HepG2 (cell line): ENCODE results near the gene MT1M. TPM values are rescaled to one million over a fixed set of nuclear protein-coding genes. Genes with fewer than 3 reads are reported as not detected.

ENCODE experiments used
- ATAC-seq: fragments of 200-7000 bp; cut with Tn5 transposase; 3 replicates; pipeline ENCODE4 v1.9.1; 2020; ENCODE audit warnings: mild to moderate bottlenecking, moderate library complexity
- BruUV-seq: library from RNA; stranded (reverse); fragments of 400-500 nt; replicated peaks from 2 replicates; lab custom pipeline; 2021; lab: Mats Ljungman, UMichigan
- CTCF ChIA-PET: fragments of 300-600 bp; formaldehyde crosslinking; extraction: SDS; loops from one replicate; lab custom pipeline; 2021; ENCODE audit warnings: low total read pairs, inconsistent platforms, low intra/inter-chr PET ratio; lab: Yijun Ruan, JAX
- POLR2A ChIA-PET: fragments of 350-600 bp; sonication (Branson Sonifier 250); formaldehyde crosslinking; loops from one replicate; lab custom pipeline; 2020; ENCODE audit warnings: antibody characterized with exemption, inconsistent platforms; lab: Yijun Ruan, JAX
- DNase-seq: peaks from one replicate; pipeline ENCODE4 v3.0.0-alpha.2; 2015; ENCODE audit warnings: low spot score
- FAIRE-seq: peaks from 3 replicates; lab custom pipeline; 2011; peaks lifted over from hg19 to GRCh38; lab: Jason Lieb, UNC
- H2AFZ ChIP-seq: one replicate; pipeline ENCODE4 v1.6.1; 2011; ENCODE audit warnings: low read length, inconsistent platforms
- H3K27ac ChIP-seq: fragments of 300-600 bp; 3 replicates; pipeline ENCODE4 v1.8.0; 2011; ENCODE audit warnings: mixed run types, mild to moderate bottlenecking, mixed read lengths, low read length, inconsistent platforms; ENCODE audit not compliant: insufficient read depth; ENCODE audit errors: extremely low read length
- H3K27me3 ChIP-seq, 2 experiments: fragments of 200-600 bp in 1 of 2; 2 replicates in 1 of 2; 3 replicates in 1 of 2; pipeline versions ENCODE4 v1.6.0 to v1.8.0; 2011; ENCODE audit warnings: low read length in 2 of 2, mild to moderate bottlenecking in 2 of 2, moderate library complexity in 2 of 2, inconsistent platforms in 1 of 2; ENCODE audit not compliant: insufficient read depth in 2 of 2, control insufficient read depth in 1 of 2
- H3K36me3 ChIP-seq, 2 experiments: fragments of 200-600 bp in 1 of 2; replicated peaks in 1 of 2; 2 replicates in 1 of 2; 3 replicates in 1 of 2; pipeline versions ENCODE4 v1.5.1 to v1.8.0; 2011; ENCODE audit warnings: low read length in 2 of 2, inconsistent platforms in 1 of 2; ENCODE audit not compliant: insufficient read depth in 2 of 2, control insufficient read depth in 1 of 2
- H3K4me1 ChIP-seq: 2 replicates; pipeline ENCODE4 v1.5.1; 2012; ENCODE audit warnings: low read length, inconsistent platforms; ENCODE audit not compliant: insufficient read depth
- H3K4me2 ChIP-seq: 2 replicates; pipeline ENCODE4 v1.6.0; 2011; ENCODE audit warnings: low read depth, low read length, inconsistent platforms
- H3K4me3 ChIP-seq, 3 experiments: fragments of 200-600 bp in 1 of 3; sonication (generic), shearing (Covaris generic) in 1 of 3; replicated peaks in 1 of 3; 2 replicates each; pipeline ENCODE4 v1.5.1; 2011 to 2016; ENCODE audit warnings: low read length in 3 of 3, inconsistent platforms in 2 of 3, low read depth in 2 of 3, mild to moderate bottlenecking in 2 of 3, control low read depth in 1 of 3, mixed read lengths in 1 of 3; ENCODE audit not compliant: insufficient read depth in 1 of 3
- H3K79me2 ChIP-seq: one replicate; pipeline ENCODE4 v1.6.1; 2011; ENCODE audit warnings: low read length, inconsistent platforms; ENCODE audit not compliant: insufficient read depth
- H3K9ac ChIP-seq: 2 replicates; pipeline ENCODE4 v1.6.0; 2011; ENCODE audit warnings: mild to moderate bottlenecking, low read depth, low read length, inconsistent platforms; ENCODE audit not compliant: insufficient read depth
- H3K9me3 ChIP-seq: 2 replicates; pipeline ENCODE4 v1.5.1; 2012; ENCODE audit warnings: mild to moderate bottlenecking, low read length
- H4K20me1 ChIP-seq: 2 replicates; pipeline ENCODE4 v1.6.0; 2011; ENCODE audit warnings: inconsistent platforms, mild to moderate bottlenecking, low read length, moderate library complexity; ENCODE audit not compliant: insufficient read depth
- CCDC6 ChIP-seq: sonication (generic); formaldehyde crosslinking; IDR thresholded peaks from 2 replicates; pipeline ENCODE4 v1.8.1; 2022; ENCODE audit warnings: mild to moderate bottlenecking, missing genetic modification reagents, moderate library complexity
- HMG20B ChIP-seq: conservative IDR thresholded peaks from 2 replicates; pipeline ENCODE4 v1.6.1; 2016; ENCODE audit warnings: missing genetic modification reagents, missing compliant biosample characterization
- NR3C1 ChIP-seq: sonication (generic); formaldehyde crosslinking; IDR thresholded peaks from 2 replicates; pipeline ENCODE4 v1.4.0; 2020; ENCODE audit warnings: missing genetic modification reagents
- RAD51 ChIP-seq: fragments of 450-650 bp; IDR thresholded peaks from 2 replicates; pipeline ENCODE4 v1.6.1; 2016; ENCODE audit warnings: borderline replicate concordance
- RXRA ChIP-seq: sonication (generic); formaldehyde crosslinking; IDR thresholded peaks from 2 replicates; pipeline ENCODE4 v1.5.1; 2020; ENCODE audit warnings: missing genetic modification reagents
- SNAI1 ChIP-seq: sonication (generic); formaldehyde crosslinking; IDR thresholded peaks from 2 replicates; pipeline ENCODE4 v1.5.0; 2020; ENCODE audit warnings: mild to moderate bottlenecking, missing genetic modification reagents, borderline replicate concordance
- TCF12 ChIP-seq, 2 experiments: fragments of 450-650 bp in 1 of 2; sonication (generic) in 1 of 2; formaldehyde crosslinking in 1 of 2; IDR thresholded peaks; 2 replicates each; pipeline versions ENCODE4 v1.6.1 to v1.8.0; 2017 to 2022; ENCODE audit warnings: antibody characterized with exemption in 1 of 2, mild to moderate bottlenecking in 1 of 2, missing genetic modification reagents in 1 of 2, moderate library complexity in 1 of 2
- ZBTB4 ChIP-seq: sonication (generic); formaldehyde crosslinking; IDR thresholded peaks from 2 replicates; pipeline ENCODE4 v1.4.0; 2020; ENCODE audit warnings: missing genetic modification reagents, mild to moderate bottlenecking, borderline replicate concordance
- ZNF569 ChIP-seq: sonication (generic); formaldehyde crosslinking; IDR thresholded peaks from 2 replicates; pipeline ENCODE4 v1.5.0; 2020; ENCODE audit warnings: mild to moderate bottlenecking, missing genetic modification reagents, moderate library complexity, borderline replicate concordance
- ZNF720 ChIP-seq: sonication (generic); formaldehyde crosslinking; IDR thresholded peaks from 2 replicates; pipeline ENCODE4 v1.4.0; 2020; ENCODE audit warnings: missing genetic modification reagents
- ZNF768 ChIP-seq: sonication (generic); formaldehyde crosslinking; IDR thresholded peaks from 2 replicates; pipeline ENCODE4 v1.4.0; 2020; ENCODE audit warnings: missing genetic modification reagents
- WGBS: methylation state at CpG from one replicate; pipeline ENCODE4 v1.1.6; 2017; ENCODE audit warnings: low lambda C conversion rate; 5-methylcytosine and 5-hydroxymethylcytosine counted together
- in situ Hi-C: cut with HindIII; loops from 2 replicates; pipeline ENCODE4 v1.10.0; 2017; ENCODE audit warnings: low pct_unique_long_range_greater_than_20kb; ENCODE audit not compliant: extremely low pct_ligation_motif_present
- intact Hi-C: fragments of 100-400 bp; cut with micrococcal nuclease; formaldehyde crosslinking; loops from one replicate; pipeline ENCODE4 v1.10.0; 2022; ENCODE audit not compliant: unreplicated experiment
- polyA plus RNA-seq, 8 experiments: library from polyadenylated mRNA; depleted of rRNA in 3 of 8; stranded (reverse) in 7 of 8; unstranded in 1 of 8; fragments of >200 nt; fragmentation: Illumina TruSeq in 4 of 8; extraction: Trizol in 4 of 8; gene quantifications; 2 replicates each; pipeline versions ENCODE4 v1.2.1 to v1.2.3, GENCODE V29; 2011 to 2016; ENCODE audit warnings: low read depth in 4 of 8, missing spikeins in 1 of 8, mixed read lengths in 1 of 8; ENCODE audit not compliant: insufficient read depth in 1 of 8
- total RNA-seq, 5 experiments: library from RNA; depleted of rRNA; stranded (reverse); fragments of >200 nt; fragmentation: Illumina TruSeq; extraction: Trizol; gene quantifications; 2 replicates each; pipeline ENCODE4 v1.2.3, GENCODE V29; 2016; ENCODE audit warnings: low read depth in 1 of 5
- TF ChIP-seq, protein P1 (sequence below): sonication (generic); formaldehyde crosslinking; IDR thresholded peaks from 2 replicates; pipeline ENCODE4 v1.8.0; 2022; ENCODE audit warnings: missing genetic modification reagents, mild to moderate bottlenecking, moderate library complexity, borderline replicate concordance

Gene MT1M
- total and polyA plus RNA-seq, 2 of the 13 experiments (the other 11 are each of a cell fraction or from before 2014, with no cell fraction given): 4.6 TPM; not detected in 1

DNA sequence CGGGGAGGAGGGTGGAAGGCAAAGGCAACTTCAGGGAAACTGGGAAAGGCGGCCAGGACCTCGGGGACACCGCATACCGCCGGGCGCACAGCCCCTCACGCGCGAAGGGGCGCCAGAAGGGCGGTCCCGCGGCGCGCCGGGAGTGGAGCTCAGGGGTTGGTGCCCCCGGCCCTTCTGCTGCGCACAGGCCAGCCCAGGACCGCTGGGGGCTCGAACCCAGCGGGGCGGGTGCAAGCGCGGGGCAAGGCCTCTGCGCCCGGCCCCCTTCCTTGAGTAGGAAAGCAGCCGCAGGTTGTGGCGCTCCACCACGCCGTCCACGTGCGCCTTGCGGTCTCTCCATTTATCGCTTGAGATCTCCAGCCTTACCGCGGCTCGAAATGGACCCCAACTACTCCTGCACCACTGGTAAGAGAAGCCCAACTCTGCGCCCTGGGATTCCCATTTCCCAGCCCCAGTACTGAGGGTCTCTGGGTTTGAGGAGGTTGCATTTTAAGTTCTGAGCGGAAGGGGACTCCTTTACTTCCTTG, 3.0 kb downstream of the MT1M start (continued):
- TF ChIP-seq ZBTB4 (no peak), RAD51 (no peak)

DNA sequence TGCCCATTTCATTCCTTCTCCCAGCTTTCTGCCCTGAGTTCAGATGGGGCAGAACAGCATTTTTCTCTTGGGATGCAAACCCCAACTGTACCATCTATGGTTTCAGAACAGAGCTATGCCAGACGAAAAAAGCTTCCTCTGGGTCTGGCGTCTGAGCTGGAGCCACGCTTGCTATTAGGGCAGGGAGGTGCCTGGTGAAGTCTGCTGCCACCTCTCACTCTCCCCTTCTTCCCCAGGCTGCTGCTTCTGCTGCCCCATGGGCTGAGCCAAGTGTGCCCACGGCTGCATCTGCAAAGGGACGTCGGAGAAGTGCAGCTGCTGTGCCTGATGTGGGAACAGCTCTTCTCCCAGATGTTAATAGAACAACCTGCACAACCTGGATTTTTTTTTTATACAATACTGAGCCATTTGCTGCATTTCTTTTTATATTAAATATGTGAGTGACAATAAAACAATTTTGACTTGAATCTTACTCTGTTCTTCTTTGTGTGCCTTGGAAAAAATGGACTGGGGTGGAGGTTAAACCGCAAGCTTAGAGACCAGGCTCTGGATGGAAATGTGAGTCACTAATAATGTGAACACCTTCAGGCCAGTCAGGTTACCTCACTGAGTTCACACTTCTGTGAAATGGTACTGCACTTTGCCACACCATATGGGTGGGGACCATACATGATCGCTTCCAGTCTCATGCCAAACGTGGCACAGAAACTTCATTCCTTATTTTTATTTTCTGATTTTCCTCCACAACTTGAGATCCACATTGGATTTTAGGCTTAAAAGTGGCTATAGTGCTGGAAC, 4.4 kb downstream of the MT1M start:
- POLR2A ChIA-PET: no interaction called here
- peaks cover 36% of the 10 kb centered on the region for H3K4me1 ChIP-seq
- DNase-seq (no peak), ATAC-seq (no peak), FAIRE-seq (no peak)
- H3K9ac ChIP-seq: no peak overlapping the region
- no peaks in the 10 kb centered on the region for H3K9me3 ChIP-seq
- CTCF ChIA-PET: no interaction called here
- TF ChIP-seq HMG20B (no peak), ZNF569 (no peak), CCDC6 (CRISPR knock-in tag) (no peak), SNAI1 (CRISPR knock-in tag) (no peak), ZNF768 (CRISPR knock-in tag) (no peak), TCF12 (IDR thresholded peaks at IDR 0.05) (no peak), TCF12 (CRISPR knock-in tag; IDR thresholded peaks at IDR 0.05) (no peak), NR3C1 (CRISPR knock-in tag) (no peak), RXRA (CRISPR knock-in tag) (no peak), ZNF720 (CRISPR knock-in tag) (no peak)
- TF ChIP-seq, protein P1, sequence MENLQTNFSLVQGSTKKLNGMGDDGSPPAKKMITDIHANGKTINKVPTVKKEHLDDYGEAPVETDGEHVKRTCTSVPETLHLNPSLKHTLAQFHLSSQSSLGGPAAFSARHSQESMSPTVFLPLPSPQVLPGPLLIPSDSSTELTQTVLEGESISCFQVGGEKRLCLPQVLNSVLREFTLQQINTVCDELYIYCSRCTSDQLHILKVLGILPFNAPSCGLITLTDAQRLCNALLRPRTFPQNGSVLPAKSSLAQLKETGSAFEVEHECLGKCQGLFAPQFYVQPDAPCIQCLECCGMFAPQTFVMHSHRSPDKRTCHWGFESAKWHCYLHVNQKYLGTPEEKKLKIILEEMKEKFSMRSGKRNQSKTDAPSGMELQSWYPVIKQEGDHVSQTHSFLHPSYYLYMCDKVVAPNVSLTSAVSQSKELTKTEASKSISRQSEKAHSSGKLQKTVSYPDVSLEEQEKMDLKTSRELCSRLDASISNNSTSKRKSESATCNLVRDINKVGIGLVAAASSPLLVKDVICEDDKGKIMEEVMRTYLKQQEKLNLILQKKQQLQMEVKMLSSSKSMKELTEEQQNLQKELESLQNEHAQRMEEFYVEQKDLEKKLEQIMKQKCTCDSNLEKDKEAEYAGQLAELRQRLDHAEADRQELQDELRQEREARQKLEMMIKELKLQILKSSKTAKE: no peak
- peaks cover 10 to 73% of the 10 kb centered on the region in 2 experiments; a peak in 4 of 5 replicates for H3K27me3 ChIP-seq
- H3K4me2 ChIP-seq: no peak overlapping the region
- no peak overlapping the region for H3K4me3 ChIP-seq
- H3K79me2 ChIP-seq: no peaks in the 10 kb centered on the region
- H3K27ac ChIP-seq: no peak overlapping the region
- H4K20me1 ChIP-seq: no peaks in the 10 kb centered on the region
- no peak overlapping the region for H2AFZ ChIP-seq
- intact Hi-C loops (no loop called here), in situ Hi-C loops (no loop called here)
- no TSS peak for BruUV-seq
- H3K36me3 ChIP-seq: no peaks in the 10 kb centered on the region
- WGBS: 28% methylated on average over 7 of the region's 9 CpGs
